B cell (primary cell): ENCODE measurements around the gene ID1.

ENCODE experiments used
- EZH2 ChIP-seq: IDR thresholded peaks from 2 replicates; pipeline ENCODE4 v1.6.1; 2012; ENCODE audit warnings: borderline replicate concordance, low read depth, mild to moderate bottlenecking, moderate library complexity, low read length; ENCODE audit not compliant: insufficient read depth, poor library complexity, severe bottlenecking
- TF ChIP-seq, protein P1 (sequence below): fragments of 200-600 bp; IDR thresholded peaks from one replicate; pipeline ENCODE4 v1.8.0; 2022; ENCODE audit warnings: antibody characterized with exemption, mild to moderate bottlenecking

DNA sequence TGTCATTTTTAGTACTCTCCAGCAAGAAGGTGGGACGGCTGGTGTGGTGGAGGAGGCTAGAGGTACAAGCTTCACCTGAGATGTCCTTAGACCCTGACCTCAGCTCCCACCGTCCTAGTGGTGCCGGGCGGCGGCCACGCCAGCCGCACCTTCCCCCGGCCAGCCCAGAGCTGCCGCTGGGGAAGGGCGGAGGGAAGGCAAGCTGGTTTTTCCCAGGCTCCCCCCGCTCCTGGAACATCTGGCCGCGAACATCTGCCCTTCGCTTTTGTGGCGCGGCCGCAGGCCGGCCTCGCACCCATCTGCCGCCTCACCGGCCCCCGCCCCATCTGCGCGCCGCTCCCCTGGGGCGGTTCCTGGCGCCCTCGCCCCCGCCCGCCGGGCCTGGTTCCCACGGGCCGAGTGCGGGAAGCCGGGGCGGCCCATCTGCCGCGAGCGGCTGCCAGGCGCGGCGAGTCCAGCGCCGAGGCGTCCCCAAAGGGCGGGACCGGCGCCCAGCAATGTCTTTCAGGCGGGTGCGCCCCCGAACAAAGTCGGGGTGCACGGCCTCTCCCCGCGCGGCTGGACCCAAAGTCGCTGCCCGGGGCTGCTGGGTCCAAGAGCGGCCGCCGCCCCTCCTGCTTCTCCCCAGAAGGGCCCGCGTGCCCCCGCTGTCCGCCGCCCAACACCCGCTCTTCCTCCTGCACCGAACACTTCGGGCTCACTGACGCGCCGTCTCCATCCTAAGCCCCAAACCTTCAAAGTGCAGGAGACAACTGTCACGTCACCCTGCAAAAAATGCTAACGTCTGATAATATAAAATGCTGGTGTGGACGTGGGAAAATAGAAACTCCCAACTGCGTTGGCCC, 17.3 kb upstream of the ID1 start:
- TF ChIP-seq, protein P1, sequence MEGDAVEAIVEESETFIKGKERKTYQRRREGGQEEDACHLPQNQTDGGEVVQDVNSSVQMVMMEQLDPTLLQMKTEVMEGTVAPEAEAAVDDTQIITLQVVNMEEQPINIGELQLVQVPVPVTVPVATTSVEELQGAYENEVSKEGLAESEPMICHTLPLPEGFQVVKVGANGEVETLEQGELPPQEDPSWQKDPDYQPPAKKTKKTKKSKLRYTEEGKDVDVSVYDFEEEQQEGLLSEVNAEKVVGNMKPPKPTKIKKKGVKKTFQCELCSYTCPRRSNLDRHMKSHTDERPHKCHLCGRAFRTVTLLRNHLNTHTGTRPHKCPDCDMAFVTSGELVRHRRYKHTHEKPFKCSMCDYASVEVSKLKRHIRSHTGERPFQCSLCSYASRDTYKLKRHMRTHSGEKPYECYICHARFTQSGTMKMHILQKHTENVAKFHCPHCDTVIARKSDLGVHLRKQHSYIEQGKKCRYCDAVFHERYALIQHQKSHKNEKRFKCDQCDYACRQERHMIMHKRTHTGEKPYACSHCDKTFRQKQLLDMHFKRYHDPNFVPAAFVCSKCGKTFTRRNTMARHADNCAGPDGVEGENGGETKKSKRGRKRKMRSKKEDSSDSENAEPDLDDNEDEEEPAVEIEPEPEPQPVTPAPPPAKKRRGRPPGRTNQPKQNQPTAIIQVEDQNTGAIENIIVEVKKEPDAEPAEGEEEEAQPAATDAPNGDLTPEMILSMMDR: no peak
- TF ChIP-seq EZH2: no peak
